DOHH2 (cell line): ENCODE data around the gene ARHGAP8.

ENCODE experiments used
- EZH2phosphoT487 ChIP-seq: fragments of 200-600 bp; sonication (generic); IDR thresholded peaks from 2 replicates; pipeline ENCODE4 v1.6.1; 2017; ENCODE audit warnings: borderline replicate concordance, mild to moderate bottlenecking, antibody characterized with exemption, low read length, moderate library complexity, mixed read lengths
- TF ChIP-seq, protein P1 (sequence below): fragments of 200-600 bp; sonication (generic); IDR thresholded peaks from one replicate; pipeline ENCODE4 v1.5.1; 2014; ENCODE audit warnings: antibody characterized with exemption, mild to moderate bottlenecking, low read depth, low read length; ENCODE audit not compliant: poor library complexity, severe bottlenecking

GRCh38 chr22:44882226-44882905, 130.0 kb downstream of the ARHGAP8 start:
- TF ChIP-seq, protein P1, sequence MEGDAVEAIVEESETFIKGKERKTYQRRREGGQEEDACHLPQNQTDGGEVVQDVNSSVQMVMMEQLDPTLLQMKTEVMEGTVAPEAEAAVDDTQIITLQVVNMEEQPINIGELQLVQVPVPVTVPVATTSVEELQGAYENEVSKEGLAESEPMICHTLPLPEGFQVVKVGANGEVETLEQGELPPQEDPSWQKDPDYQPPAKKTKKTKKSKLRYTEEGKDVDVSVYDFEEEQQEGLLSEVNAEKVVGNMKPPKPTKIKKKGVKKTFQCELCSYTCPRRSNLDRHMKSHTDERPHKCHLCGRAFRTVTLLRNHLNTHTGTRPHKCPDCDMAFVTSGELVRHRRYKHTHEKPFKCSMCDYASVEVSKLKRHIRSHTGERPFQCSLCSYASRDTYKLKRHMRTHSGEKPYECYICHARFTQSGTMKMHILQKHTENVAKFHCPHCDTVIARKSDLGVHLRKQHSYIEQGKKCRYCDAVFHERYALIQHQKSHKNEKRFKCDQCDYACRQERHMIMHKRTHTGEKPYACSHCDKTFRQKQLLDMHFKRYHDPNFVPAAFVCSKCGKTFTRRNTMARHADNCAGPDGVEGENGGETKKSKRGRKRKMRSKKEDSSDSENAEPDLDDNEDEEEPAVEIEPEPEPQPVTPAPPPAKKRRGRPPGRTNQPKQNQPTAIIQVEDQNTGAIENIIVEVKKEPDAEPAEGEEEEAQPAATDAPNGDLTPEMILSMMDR, result no peak
- TF ChIP-seq EZH2phosphoT487, result no peak
